Activated CD4-positive, alpha-beta T cell treated with anti-CD3 and anti-CD28 coated beads for 4 hours (primary cell): Measurements from ENCODE around the gene HELT.

Experiments
- DNase-seq, 2 donors: peaks; one replicate each; pipeline ENCODE4 v3.0.0-alpha.2; 2020

Gene HELT

DNA sequence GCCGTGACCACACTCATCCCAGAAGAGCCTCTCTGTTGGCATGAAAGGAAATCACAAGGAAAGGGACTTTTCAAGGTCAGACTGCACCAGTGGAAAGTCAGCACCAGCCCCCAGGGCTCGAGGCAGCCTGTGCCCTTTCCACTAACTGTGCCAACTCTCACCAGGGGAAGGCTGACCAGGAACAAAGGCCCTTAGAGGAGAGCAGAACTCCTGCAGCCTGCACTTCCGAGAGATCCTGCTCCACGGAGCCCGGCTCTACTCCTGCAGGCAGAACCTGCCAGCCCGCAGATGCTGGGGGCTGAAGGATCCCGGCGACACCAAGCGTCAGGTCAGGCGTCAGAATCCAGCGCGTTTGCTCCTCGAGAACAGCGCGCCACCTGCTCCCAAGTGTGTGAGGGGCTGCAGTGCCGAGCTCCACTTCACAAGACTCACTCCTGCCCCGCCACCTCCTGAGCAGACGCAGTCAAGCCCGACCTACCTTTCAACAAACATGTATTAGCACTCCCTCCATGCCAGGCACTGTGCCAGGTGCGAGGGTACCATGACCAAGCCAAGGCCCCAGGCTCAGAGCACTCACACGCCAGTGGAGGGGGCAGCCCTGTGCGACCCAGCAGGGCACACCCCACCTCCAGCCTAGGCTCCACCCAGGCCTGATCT lies 13.6 kb upstream of the HELT start:
- no peak for DNase-seq

DNA sequence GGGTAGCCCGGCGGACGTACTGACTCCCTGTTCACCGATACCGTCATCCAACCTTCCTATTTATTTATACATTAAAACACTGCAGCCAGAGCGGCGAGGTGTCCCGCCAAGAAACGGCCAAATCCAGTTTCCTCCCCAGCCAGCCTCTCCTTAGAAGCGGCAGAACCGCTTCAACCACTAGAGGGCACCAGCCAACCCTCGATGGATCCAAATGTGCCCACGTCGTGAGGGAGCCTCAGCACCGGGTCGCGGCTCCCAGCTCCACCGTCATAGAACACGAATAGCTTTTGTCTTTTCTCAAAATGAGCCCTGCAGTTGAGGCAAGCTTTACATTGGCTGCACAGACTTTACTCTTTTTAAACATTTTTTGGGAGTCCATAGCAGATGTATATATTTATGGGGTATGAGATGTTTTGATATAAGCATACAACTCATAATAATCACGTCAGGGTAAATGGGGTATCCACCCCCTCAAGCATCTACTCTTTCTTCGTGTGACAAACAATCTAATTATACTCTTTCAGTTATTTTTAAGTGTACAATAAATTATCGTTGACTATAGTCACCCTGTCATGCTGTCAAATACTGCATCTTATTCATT lies 13.0 kb upstream of the HELT start:
- peak; percentile 74 to 80 for DNase-seq

DNA sequence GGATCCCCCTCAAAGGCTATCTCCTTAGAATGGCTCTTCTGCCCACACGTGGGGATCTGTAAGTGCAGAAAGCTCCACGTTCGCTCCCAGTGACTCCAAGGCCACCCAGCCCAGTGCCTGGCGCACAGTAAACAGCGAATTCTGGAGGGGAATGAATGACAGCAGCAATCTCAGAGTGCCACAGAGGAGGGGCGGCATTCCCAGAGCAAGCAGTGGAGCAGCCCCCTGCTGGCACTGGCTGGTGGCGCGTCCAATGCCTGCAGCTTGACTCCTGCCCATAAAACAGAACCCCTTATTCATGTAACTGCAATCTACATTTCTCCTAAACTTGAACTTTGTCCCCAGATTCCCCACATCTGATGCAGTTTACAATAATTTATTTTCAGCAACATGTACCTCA lies 6.9 kb upstream of the HELT start:
- peak in 1 of 2 donors; percentile 12 for DNase-seq

DNA sequence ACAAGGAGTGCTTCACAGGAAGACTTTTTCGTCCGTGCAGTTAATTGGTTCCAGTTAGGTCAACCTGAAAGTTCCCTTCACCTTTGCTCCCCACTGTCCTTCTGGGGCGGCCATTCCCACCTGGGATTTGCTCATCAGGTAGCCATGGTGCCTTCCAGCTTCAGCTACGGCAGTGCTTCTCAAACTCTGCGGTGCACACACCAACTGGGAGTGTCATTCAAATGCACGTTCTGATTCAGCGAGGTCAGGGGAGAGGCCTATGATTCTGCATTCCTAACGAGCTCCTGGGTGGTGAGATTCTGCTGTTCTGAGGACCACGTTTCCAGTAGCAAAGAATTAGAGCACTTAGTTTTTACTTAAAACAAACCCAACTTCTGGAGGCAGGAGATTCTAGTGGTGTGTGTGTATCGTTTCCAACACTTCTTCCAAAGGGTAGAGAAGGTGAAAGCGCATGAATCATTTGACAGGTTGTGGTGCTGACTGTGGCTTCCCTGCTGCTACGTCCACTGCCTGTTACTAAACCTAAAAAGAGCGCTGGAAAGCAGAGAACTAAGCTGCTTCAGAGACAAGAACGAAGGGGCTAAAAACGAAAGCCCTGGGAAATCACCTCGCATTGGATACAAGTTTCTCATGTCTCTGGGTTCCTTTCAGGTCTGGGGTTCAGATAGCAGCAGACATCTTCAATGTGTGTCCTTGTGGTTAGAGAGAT lies 4.7 kb upstream of the HELT start:
- DNase-seq: no peak

DNA sequence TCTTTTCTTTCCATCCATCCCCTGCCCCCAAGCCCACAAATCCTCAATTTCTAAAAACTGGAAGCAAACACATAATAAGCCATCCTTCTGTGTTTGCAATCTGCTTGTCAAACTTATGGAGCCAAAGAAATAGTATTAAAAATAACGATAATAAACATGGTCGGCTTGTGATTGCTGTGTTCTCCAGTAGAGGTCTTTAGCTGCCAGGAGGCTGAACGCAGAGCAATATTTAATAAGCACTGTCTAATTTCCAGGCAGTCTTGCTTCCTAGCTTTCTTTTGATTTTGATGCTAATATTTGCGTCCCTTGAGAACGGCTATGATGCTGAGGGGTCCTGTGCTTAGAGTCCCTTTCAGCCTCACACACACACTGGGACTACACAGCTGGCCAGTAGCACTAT lies 3.2 kb upstream of the HELT start:
- DNase-seq: no peak

DNA sequence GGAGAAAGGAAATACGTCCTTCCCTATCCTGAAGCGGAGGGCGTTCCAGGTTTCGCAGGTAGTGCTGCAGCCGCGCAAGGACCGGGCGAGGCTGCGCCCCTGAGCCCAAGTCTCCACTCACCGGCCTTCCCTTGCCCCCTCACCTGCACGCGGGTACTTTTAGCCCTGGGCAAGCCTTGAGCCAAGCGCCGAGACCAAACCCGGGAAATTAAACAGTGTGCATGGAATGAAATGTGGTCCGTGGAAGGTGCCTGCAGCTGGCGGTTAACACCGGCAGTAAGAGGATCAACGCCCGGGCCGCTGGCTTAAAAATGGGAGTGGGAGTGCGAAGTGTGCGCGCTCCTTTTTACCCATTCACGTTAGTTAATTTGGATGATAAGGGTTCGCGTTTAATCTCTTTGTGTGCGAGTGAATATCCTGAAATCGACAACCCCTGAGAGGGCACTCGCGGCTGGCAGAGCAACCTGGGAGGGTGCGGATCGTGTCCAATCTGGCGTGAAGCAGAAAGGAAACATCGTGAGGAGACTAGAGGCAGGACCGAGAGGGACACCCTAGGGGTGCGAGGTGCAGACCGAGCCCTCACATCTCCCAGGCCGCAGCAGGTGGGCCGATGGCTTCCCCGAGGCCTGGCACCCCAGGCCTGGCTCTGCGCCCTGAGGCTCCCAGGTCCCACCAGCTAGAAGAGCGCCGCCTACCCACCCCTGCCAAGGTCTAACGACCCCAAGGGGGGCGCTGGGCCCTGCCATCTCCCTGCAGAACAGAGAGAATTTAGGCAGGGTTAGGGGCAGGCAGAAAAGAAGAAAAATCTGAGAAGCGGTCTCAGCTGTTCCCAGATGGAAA lies 2.0 kb upstream of the HELT start:
- DNase-seq: no peak

DNA sequence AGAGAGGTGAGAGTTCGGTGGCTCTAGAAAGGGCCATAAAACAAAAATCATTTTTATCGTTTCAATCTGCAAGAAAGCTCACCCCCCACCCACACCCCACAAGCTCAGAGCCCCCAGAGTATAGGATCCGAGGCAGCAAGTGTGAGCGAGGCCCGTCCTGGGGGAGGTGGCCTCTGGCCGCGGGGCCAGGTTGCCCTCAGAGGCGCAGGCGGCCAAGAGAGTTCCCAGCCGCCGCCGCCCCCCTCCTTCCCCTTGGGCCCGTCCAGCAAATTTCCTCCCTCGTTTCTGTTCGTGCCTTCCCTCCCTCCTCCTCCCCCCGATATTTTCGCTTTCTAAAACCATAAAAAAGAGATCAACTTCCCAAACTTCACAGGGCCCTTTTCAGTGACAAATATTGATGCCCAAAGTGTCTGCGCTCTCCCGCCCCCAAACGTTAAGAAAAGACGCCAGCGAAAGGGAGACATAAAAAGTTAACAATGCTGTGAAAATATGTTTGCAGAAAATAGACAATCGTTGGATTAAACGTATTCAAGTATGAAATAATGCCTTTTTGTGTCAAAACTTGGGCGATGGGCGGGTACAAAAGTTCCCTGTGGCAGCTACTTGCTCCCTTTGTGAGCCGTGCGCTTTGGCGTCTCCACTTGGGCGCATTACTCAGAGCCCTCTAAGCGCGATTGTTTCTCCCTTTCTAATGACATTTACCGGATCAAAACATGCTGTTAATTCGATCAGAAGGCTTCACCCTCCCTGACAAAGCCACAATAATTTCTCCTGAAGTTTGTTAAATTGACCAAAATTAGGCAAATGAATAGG lies 1.1 kb upstream of the HELT start:
- no peak for DNase-seq

DNA sequence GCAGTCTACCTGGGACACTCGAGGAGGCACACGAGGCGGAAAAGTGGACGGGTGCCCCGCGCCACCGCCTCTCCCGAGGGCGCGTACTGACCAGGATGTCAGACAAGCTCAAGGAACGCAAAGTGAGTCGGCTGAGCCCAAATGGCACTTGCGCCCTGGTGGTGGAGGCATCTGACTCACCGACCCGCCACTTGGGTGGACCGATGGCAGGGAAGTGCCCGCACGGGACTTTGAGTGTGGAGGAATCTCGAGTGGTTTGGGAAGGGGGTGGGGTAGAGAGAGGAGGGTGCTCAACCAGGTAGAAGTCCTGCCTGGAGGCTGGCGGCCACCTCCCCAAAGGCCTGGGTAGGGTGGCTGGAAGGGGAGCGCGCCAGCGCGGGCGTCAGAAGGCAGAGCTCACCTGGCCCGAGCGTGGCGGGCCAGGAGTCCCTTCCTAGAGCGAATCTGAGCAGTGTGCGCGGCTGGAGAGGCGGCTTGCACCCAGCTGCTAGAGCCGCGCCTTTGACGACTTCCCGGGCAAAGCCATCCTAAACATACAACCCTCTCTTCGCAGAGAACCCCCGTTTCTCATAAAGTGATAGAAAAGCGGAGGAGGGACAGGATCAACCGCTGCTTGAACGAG lies 655 bp downstream of the HELT start:
- DNase-seq: no peak

DNA sequence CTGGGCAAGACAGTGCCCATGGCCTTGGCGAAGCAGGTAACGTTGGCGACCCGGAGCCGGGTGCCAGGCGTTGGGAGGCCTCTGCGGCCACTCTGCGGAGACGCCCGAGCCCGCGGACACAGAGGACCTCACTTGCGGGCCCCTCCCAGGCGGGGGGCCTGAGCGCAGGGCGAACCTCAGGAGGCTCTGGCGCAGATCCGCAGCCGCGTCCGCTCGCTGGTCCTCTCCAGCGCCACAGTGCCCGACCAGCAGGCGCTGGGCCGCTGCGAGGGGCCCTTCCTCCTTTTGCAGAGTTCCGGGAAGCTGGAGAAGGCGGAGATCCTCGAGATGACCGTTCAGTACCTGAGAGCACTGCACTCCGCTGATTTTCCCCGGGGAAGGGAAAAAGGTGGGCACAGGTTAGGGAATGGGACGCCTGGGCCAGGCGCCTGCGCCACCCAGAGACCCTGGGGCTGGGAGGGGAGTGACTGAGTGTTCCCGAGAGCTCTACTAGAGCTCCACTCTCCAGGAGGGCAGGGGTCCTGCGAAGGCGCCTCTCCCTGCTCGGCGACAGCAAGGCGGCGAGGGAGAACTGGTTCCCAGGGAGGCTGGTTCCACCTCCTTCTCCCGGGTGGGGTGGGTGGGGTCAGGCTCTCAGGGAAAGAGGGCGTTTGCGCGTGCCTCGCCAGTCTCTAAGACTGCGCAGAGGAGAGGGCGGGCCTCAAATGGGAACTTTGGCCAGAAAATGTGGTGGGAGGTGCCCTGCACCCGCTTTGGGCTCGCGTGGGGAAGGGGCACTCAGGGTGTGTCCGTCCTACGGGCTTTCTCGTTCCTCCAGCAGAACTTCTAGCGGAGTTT lies 1.4 kb downstream of the HELT start:
- no peak for DNase-seq

DNA sequence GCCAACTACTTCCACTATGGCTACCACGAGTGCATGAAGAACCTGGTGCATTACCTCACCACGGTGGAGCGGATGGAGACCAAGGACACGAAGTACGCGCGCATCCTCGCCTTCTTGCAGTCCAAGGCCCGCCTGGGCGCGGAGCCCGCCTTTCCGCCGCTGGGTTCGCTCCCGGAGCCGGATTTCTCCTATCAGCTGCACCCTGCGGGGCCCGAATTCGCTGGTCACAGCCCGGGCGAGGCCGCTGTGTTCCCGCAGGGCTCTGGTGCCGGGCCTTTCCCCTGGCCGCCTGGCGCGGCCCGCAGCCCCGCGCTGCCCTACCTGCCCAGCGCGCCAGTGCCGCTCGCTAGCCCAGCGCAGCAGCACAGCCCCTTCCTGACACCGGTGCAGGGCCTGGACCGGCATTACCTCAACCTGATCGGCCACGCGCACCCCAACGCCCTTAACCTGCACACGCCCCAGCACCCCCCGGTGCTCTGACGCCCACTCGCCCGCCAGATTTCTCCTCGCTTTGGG lies 2.1 kb downstream of the HELT start:
- no peak for DNase-seq

DNA sequence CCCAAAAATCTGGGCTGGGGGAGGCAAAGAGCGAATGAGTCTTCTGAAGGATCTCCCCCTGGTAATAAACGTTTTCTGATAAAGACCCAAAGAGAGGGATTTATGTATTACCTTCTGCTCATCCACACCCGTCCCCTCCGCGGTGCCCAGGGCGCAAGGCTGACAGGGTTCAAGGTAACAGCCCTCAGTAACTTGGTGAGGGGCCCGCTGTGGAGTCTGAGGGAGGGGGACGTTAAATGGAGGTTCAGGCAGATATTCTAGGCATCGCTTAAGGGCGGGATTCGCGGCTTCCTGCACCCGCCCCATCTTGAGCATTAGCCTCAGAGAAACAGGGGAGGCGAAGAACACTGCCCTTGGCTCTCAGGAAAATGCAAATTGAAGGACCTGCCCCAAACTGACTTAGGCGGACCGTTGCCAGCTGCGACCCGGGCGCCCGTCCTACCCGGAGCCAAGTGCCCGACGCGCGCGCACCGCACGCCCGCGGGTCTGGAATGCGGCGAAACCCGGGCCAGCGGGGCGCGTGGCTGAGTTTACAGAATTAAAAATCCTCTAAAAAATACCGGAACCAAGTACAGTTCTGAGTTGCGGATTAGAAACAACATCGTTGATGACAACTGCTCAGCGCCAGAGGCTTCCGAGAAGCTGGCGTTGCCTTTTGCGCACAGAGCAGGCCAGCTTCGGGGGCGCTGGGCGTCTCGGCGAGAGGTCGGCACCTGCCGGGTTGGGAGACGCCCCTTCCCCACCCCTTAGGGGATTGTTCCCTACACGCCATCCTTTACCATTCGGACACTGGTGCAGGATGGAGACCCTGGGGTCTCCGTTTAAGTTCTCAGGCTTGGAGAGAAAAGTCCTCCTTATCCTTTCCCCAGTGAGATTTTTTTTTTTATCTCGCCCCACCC lies 2.8 kb downstream of the HELT start:
- DNase-seq: no peak

DNA sequence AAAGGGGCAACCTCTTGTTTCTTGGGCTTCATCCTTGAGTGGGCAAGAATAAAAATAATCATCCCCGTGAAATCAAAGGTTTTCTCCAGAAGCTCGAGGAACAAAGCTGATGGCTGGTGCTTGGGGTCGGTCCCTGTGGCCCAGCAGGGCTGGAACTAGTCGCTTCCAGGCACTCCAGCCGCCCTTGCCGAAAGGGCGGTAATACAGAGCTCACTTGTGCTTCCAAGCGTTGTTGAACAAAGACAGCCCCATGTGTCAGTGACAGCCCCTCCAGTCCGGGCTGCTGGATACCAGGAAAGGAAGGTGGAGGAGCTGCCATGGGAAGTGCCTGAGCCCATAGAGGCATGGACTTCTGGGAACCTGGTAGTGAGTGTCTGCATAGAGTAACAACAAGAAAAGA lies 5.2 kb downstream of the HELT start:
- no peak for DNase-seq

DNA sequence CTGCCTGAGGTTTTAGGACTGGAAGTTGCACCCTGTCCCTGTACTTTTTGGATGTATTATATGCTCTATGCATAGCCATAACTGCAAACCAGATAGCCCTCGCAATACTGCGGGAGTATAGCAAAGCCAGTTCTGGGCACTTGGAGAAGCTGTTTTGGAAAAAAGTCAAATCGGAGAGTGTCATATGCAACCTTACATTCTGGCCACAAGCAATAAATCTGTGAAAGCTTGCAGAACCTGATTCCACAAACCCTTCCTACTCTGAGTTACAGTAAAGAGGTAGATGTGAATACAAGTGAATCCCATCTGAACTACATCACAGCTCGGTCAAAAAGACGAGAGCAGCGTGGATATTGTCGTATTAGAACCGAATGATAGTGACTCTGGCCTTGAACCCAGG lies 10.3 kb downstream of the HELT start:
- DNase-seq: no peak

DNA sequence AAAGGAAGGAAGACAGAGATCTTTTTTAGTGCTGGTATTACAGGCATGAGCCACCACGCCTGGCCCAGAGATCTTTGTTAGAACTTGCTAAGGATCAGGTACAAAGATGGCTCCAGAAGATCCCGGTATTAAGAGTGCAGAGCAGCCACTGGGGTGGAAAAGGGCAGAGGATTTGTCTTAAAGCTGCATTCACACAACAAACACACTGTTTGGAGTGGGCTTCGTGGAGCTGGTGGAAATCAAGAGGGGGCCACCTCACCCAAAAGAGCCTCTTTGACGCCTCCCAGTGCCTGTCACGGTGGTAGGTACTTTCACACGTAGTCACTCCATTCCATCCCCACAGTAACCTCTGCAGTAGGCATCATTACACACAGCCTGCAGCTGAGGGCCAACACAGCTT lies 13.3 kb downstream of the HELT start:
- DNase-seq: no peak

DNA sequence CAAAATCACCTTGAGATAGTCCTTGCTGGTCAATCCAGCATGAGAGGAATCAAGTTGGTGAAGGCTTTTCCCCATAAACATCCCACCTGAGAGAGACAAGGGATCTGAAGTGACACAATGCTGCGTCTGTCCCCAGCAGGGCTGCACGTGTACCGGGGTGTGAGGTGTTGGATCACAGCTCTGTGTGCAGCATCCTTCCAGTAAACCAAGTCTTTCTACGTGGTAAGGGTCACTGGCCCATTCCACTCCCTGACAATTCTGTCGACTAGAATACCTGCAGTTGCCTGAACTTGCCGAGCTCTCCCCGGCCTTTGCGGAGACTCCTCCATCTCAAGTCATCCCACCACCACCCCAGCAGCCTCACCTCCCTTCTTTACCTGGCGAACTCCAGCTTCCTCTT lies 14.8 kb downstream of the HELT start:
- DNase-seq: no peak

DNA sequence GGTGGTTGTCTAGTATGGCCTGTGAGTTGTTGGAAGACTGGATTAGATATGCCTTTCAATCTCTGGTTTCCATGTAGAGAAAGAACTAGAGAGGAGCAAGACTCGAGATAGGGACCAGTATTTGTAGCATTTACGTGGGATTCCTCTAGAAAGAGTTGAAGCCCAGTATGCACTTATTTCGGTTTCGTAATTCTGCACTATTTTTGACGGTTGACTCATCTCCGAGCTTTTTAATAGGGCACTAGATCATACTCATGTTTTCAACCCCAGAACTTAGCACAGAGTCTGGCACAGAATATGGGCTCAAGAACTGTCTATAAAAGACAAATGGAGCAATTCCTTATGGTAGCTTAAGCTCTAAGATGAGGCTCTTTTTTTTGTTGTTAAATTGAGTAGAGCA lies 15.7 kb downstream of the HELT start:
- no peak for DNase-seq

DNA sequence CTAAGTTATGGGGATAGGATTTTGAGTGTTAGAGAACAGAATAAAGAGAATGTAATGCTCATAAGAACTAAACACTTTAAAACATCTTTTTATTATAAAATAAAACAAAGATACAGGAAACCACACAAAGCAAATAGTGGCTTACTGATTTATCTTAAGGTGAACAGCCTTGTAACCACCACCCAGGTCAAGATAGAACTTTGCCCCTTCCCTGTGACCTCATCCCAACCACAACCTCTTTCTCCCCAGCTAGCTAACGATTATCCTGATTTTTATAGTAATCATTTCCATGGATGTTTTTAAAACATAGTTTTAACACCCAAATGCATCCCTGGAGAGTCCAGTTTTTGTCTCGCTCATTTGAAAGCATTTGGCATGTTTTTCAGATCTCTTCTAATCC lies 17.0 kb downstream of the HELT start:
- no peak for DNase-seq

DNA sequence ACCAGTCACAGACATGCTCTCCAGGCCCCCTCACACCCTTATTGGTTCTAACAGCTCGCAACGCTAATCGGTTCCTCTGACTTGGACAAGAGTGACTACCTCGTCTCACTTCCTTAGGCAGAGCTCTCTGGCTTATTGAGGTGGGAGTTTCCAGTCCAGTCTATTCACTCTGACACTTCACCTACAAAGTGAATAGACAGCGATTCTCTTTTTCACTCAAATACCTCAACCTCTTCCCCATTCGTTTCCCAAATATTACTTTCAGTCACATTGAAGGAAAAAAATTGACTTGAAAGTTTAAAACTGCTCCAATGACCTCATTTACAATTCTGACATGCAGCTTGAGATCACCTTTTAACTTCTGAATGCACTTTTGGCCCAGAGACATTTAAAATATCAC lies 17.7 kb downstream of the HELT start:
- DNase-seq: no peak

DNA sequence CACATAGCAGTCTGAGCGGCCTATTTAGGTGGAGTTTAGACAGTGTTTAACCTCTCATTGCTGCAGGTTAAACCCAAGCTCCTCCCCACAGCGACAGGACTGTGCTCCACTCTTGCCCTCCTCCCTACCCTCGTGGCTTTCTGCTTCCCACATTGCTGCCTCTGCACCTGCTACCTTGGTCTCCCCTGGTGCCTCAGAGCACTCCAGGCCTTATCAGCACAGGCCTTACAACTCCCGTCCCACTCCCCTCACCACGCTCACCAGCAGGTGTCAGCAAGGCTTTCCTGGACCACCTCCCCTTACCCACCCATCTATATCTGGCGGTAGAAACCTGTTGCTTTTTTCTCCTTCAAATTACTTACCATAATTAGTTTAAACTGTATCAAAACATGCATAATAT lies 18.6 kb downstream of the HELT start:
- no peak for DNase-seq
